SU-DHL-6 (cell line): ENCODE results near the gene PID1.

Source experiments
- EZH2phosphoT487 ChIP-seq: fragments of 200-600 bp; sonication (generic), shearing (Covaris generic); conservative IDR thresholded peaks from 2 replicates; pipeline ENCODE4 v1.6.1; 2018; ENCODE audit warnings: mild to moderate bottlenecking, antibody characterized with exemption, low read length, moderate library complexity, mixed read lengths
- TF ChIP-seq, protein P1 (sequence below): fragments of 200-600 bp; sonication (generic); IDR thresholded peaks from one replicate; pipeline ENCODE4 v1.5.1; 2017; ENCODE audit warnings: antibody characterized with exemption, mild to moderate bottlenecking, low read length, moderate library complexity; ENCODE audit not compliant: insufficient read depth, poor library complexity, severe bottlenecking

DNA sequence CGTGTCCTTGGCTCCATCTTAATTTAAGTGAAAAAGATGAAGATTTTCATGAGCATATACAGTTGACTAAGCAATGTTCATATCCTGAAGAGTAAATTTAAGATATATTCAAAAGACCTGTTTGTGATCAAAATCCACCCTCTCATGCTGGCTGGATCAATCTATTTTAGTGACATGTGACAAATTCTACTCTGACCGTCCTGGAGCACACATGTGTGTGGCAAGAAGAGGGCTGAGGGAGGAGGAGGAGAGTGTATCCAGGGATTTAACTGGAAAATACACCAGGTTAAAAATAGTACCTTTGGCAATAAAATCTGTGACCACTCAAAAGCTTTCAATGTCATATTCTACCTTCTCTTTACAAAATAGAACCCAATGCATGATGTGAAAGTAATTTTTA is 228.7 kb downstream of the PID1 start:
- TF ChIP-seq, protein P1, sequence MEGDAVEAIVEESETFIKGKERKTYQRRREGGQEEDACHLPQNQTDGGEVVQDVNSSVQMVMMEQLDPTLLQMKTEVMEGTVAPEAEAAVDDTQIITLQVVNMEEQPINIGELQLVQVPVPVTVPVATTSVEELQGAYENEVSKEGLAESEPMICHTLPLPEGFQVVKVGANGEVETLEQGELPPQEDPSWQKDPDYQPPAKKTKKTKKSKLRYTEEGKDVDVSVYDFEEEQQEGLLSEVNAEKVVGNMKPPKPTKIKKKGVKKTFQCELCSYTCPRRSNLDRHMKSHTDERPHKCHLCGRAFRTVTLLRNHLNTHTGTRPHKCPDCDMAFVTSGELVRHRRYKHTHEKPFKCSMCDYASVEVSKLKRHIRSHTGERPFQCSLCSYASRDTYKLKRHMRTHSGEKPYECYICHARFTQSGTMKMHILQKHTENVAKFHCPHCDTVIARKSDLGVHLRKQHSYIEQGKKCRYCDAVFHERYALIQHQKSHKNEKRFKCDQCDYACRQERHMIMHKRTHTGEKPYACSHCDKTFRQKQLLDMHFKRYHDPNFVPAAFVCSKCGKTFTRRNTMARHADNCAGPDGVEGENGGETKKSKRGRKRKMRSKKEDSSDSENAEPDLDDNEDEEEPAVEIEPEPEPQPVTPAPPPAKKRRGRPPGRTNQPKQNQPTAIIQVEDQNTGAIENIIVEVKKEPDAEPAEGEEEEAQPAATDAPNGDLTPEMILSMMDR = no peak
- no peak for TF ChIP-seq EZH2phosphoT487
